ENCODE results near the gene KRTAP22-2.

DNA sequence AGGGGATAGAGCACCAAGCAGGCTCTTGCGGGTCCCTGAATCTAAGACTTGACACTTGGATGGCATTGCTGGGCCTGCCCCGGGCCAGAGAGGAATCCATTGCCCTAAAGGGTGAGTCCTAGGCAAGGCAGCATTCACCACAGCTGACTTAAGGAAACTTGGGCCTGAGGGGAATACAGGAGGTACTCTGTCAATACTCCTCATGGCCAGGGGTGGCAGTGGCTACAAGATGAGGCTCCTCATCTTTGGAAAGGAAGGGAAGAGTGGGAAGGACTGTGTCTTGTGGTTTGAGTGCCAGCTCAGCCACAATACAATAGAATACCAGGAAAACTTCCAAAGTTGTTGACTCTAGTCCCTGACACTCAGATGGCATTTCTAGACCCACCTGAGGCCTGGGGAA is 15.8 kb upstream of the KRTAP22-2 start:
- TF ChIP-seq CTCF (IDR thresholded peaks at IDR 0.05) (no peak), EZH2phosphoT487 (IDR thresholded peaks at IDR 0.05) (no peak)

All from neural progenitor cell (in vitro differentiated cells).